Ishikawa (cell line): Measurements from ENCODE around the gene ACACA.

Source experiments
- CEBPB ChIP-seq: IDR thresholded peaks from 2 replicates; pipeline ENCODE4 v1.6.1; 2012
- CREB1 ChIP-seq: IDR thresholded peaks from 2 replicates; pipeline ENCODE4 v1.6.1; 2012; ENCODE audit warnings: low read depth
- EGR1 ChIP-seq: IDR thresholded peaks from 2 replicates; pipeline ENCODE4 v1.6.1; 2012
- EP300 ChIP-seq: IDR thresholded peaks from 2 replicates; pipeline ENCODE4 v1.6.1; 2012; ENCODE audit warnings: borderline replicate concordance
- FOXM1 ChIP-seq: IDR thresholded peaks from 2 replicates; pipeline ENCODE4 v1.6.1; 2012; ENCODE audit warnings: low read depth, borderline replicate concordance
- MAX ChIP-seq: IDR thresholded peaks from 2 replicates; pipeline ENCODE4 v1.6.1; 2012
- NFIC ChIP-seq: IDR thresholded peaks from 2 replicates; pipeline ENCODE4 v1.6.1; 2012
- RAD21 ChIP-seq: IDR thresholded peaks from 2 replicates; pipeline ENCODE4 v1.6.1; 2012; ENCODE audit warnings: low read depth
- REST ChIP-seq: IDR thresholded peaks from 2 replicates; pipeline ENCODE4 v1.6.1; 2012; ENCODE audit warnings: low read depth, mild to moderate bottlenecking
- TAF1 ChIP-seq: IDR thresholded peaks from 2 replicates; pipeline ENCODE4 v1.6.1; 2012; ENCODE audit warnings: low read depth, mild to moderate bottlenecking
- TCF12 ChIP-seq: IDR thresholded peaks from 2 replicates; pipeline ENCODE4 v1.6.1; 2012; ENCODE audit warnings: low read depth
- TEAD4 ChIP-seq: IDR thresholded peaks from 2 replicates; pipeline ENCODE4 v1.6.1; 2012
- USF1 ChIP-seq: IDR thresholded peaks from 2 replicates; pipeline ENCODE4 v1.6.1; 2012
- YY1 ChIP-seq: IDR thresholded peaks from 2 replicates; pipeline ENCODE4 v1.6.1; 2012; ENCODE audit warnings: low read depth
- ZBTB7A ChIP-seq: IDR thresholded peaks from 2 replicates; pipeline ENCODE4 v1.6.1; 2012; ENCODE audit warnings: low read depth

The ACACA gene

DNA sequence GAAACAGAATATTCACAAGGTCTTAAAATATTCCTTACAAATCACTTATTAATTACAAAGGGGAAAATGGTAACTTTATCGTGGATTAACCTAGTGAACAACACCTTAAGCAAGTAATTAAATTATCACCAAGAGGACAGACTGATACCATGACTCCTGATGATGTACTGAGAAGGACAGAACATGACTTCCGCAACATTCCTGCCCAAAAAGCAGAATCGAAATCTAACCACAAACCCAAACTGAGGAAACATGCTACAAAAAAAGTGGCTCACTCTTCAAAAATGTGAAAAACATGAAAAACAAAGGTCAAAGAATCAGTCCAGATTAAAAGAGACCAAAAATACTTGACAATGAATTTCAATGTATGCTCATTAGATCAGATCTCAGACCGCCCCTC lies 306.4 kb downstream of the ACACA start:
- no peak for TF ChIP-seq EGR1

- no peak for TF ChIP-seq RAD21
- TF ChIP-seq TEAD4 = no peak
- TF ChIP-seq TCF12 = no peak
- no peak for TF ChIP-seq REST
- TF ChIP-seq MAX = no peak
- TF ChIP-seq CREB1 = no peak
- no peak for TF ChIP-seq USF1
- TF ChIP-seq EP300 = no peak
- no peak for TF ChIP-seq ZBTB7A
- no peak for TF ChIP-seq EGR1
- no peak for TF ChIP-seq FOXM1
- no peak for TF ChIP-seq TAF1
- TF ChIP-seq CEBPB = no peak
- TF ChIP-seq YY1 = no peak
- TF ChIP-seq NFIC = no peak
These were observed 307.5 kb downstream of the ACACA start for GRCh38 chr17:37098910-37099664.

DNA sequence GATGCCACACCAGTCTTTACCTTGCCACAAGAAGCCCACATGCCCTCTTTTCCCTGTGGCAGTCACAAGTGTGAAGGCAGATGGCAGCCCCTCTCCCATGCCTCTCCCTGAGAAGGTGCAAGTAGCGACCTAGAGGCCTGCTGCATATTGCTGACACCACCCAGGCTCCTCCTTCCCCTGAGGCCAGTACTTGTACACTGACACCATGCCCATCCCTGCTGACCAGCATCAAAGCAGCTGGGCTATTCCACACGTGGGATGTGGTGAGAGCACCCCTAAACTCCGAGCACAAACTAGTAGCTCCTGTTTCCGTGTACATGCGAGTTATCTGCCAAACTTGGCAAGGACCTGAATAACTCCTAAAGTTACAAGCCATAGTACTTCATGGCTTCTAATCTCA lies 308.5 kb downstream of the ACACA start:
- TF ChIP-seq CEBPB = no peak
- TF ChIP-seq NFIC = no peak
- TF ChIP-seq TEAD4 = no peak
- TF ChIP-seq YY1 = no peak
- no peak for TF ChIP-seq ZBTB7A
- TF ChIP-seq USF1 = no peak
- TF ChIP-seq REST = no peak
- TF ChIP-seq EP300 = no peak
- no peak for TF ChIP-seq TCF12
- TF ChIP-seq RAD21 = no peak
- TF ChIP-seq TAF1 = no peak
- TF ChIP-seq MAX = no peak
- no peak for TF ChIP-seq EGR1
- TF ChIP-seq FOXM1 = no peak
- TF ChIP-seq CREB1 = no peak

DNA sequence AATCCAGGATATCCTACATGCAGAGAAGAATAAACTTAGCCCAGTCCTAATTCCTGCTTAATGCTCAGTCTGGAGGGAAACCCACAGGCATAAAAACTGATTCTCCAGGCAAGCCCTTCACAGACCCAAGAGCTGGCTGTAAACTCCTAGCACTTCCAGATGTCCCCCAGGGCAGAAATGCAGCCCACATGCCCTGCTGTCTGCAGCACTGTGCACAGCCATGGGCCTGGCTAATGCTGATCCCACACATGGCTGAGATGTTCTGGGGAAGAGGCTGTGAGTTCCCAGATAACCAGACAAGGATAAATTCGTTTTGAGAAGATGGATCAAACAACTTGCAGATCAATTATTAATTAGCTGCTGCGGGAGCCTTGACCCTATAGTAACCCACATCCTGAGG lies 309.5 kb downstream of the ACACA start:
- TF ChIP-seq USF1 (no peak), TCF12 (no peak), TEAD4 (no peak), ZBTB7A (no peak)

DNA sequence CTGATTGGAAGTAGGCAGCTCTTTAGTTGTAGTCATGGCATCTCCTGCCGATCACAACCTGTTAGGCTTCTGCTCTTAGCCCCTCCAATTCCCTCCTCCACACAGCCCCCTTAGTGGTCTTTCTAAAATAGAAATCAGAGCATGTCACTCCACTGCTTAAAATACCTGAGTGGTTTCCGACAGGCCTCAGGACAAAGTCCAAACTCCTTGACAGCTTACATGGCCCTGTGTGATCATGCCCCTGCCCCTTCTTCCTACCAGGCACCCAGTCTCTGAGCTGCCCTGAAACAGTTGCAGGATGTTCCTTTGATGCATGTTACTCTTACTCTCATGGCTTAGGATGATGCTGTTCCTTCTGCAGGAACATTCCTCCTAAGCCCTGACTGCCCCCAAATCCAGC lies 310.6 kb downstream of the ACACA start:
- TF ChIP-seq REST (no peak), RAD21 (no peak), FOXM1 (no peak), YY1 (no peak), TEAD4 (no peak), CREB1 (no peak), CEBPB (no peak), EGR1 (no peak), MAX (no peak), ZBTB7A (no peak), NFIC (no peak), USF1 (no peak), TAF1 (no peak)
